T-helper 2 cell (primary cell): ENCODE results near the gene SIRT2.
"Not testable (repeated sequence)": the region's sequence is repeated elsewhere in the genome, so short reads cannot be mapped to it uniquely, and the experiment has no call there.

ENCODE experiments used
- DNase-seq, 5 experiments: peaks; one replicate each; pipeline versions ENCODE4 v3.0.0 to v3.0.0-alpha.2; 2012 to 2022
- total RNA-seq, 2 donors: gene quantifications; one replicate each; lab custom pipeline; 2026; lab: John Stamatoyannopoulos, UW

The SIRT2 gene
- 58.7 to 103 reads per million in 2 donors for total RNA-seq

GRCh38 chr19:38899447-38900201, at the start of gene SIRT2, which contains the start of gene NFKBIB:
TSS of gene SIRT2 (minus strand) at chr19:38899618. CDS start at chr19:38899521, 97 bp downstream.
TSS of gene NFKBIB (plus strand) at chr19:38899969. CDS start at chr19:38900033, 64 bp downstream.
- peak; percentile 94 to 100 (median 99) for DNase-seq

DNA sequence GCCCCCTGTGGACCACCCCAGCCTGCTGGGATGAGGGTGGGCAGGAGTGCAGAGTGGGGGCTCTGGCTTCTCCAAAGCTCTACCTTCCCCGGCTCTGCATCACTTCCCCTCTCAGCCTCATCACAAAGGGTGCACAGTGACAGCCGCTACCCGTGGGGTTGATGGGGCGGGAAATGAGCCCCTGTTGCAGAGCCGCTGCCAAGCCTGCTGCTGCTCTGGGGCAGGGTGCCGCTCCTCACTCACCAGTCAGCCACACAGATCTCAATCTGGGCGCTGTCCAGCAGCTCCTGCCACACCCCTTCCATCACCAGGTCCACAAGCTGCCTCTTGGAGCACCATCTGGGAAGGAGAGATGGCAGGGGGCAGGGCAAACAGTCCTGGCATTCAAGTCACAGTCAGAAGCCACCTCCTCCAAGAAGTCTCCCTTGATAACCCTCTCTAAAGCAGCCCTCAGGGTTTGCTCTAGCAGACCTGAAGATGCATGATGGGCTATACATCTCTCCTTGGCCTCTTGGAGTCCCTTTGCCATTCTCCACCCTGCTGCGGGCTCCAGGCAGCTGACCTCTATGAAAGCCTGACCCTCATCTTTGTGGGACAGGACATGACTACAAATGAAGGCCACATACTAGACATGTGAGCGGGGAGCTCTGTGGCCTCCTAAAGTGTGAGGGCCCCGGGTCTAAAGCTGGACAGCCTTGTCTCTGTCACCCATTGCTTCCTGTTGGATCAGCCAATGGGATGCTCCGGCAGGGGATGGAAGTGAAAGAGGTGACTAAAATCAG, 47.0 kb upstream of the SIRT2 start:
- DNase-seq = no peak

- no peak for DNase-seq
Observed at GRCh38 chr19:38945562-38946228, 46.3 kb upstream of the SIRT2 start.

- DNase-seq = no peak
Observed at GRCh38 chr19:38944981-38945506, 45.6 kb upstream of the SIRT2 start.

DNA sequence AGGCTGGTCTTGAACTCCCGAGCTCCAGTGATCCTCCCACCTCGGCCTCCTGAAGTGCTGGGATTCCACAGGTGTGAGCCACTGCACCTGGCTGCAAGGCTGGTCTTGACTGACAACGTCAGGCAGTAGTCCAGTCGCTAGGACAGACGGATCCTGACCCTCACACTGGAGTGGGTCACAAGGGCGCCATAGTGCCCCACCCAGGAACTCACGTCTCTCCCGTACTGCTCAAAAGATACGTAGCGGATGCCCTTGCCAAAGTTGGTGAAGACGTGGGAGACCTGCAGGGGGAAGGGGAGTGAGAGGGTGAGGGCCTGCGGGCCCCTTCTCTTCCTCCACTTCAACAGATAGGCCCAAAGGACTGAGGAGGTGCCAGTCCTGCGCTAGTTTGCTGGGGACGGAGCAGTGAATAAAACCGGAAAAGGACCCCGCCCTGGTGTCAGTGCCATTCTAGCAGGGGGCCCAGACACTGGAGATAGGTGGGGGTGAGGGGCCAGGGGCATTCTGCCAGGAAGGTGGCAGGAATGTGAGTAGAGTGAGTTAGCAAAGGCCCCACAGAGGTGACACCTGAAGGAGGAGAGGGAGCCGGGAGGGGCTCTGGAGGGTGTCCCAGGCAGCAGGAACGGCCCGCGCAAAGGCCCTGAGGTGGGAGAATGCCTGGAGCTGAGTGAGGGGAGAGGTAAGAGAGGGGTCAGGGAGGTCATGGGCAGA, 43.2 kb upstream of the SIRT2 start:
- no peak for DNase-seq

DNA sequence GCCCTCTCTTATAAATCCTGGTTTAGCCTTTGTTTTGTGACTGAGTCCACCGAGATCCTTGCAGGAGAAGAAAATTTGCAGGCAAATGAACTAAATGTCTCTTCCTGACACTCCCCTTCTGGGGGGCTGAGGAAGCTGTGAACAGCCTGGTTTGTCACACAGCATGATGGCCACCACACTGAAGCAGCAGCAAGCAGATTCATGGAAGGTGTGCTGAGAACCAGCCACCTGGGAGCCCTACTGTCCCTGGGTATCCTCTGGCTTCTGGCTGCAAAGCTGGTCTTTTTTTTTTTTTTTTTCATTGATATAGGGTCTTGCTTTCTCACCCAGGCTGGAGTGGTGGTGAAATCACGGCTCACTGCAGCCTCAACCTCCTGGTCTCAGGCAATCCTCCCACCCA, 42.6 kb upstream of the SIRT2 start:
- no peak for DNase-seq

- not testable (repeated sequence) for DNase-seq
Observed at GRCh38 chr19:38941466-38941865, 42.0 kb upstream of the SIRT2 start.

DNA sequence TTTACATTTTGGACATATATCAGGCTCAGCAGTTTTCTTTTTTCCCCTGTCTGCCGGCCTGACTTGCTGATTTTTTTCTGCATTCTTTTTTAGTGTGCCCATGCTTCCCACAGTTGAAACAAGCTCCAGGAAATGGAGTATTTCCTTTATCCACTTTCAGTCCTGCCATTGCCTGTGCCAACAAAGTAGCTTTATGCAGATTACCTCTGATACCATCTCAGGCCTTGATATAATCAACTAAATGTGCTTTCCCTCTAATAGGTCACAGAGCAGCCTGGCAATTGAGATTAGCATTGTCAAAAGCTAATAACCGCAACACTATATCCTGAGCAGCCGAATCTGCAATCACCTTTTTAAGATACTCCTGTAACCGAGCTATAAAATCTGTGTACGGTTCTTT, 40.5 kb upstream of the SIRT2 start:
- DNase-seq = no peak

- no peak for DNase-seq
Observed at GRCh38 chr19:38933544-38933943, 34.1 kb upstream of the SIRT2 start.

GRCh38 chr19:38932425-38933179, 33.2 kb upstream of the SIRT2 start:
- peak in 1 of 5 experiments; percentile 68 for DNase-seq

GRCh38 chr19:38931521-38931793, 32.0 kb upstream of the SIRT2 start:
- DNase-seq = no peak

- peak; percentile 90 to 100 (median 97) for DNase-seq
Observed at GRCh38 chr19:38930776-38931520, 31.5 kb upstream of the SIRT2 start, which contains the start of gene MRPS12. TSS of gene MRPS12 (plus strand) at chr19:38930944. CDS start at chr19:38931295, 351 bp downstream.

GRCh38 chr19:38929929-38930775, 30.7 kb upstream of the SIRT2 start, which contains the start of gene SARS2:
TSS of gene SARS2 (minus strand) at chr19:38930763. CDS start at chr19:38930736, 27 bp downstream.
- DNase-seq = peak; percentile 83 to 94 (median 88)

- peak in 2 of 5 experiments; percentile 23 to 63 for DNase-seq
Observed at GRCh38 chr19:38928391-38929001, 29.1 kb upstream of the SIRT2 start.

GRCh38 chr19:38924388-38924787, 25.0 kb upstream of the SIRT2 start:
- DNase-seq = peak in 1 of 5 experiments; percentile 67

- no peak for DNase-seq
Observed at GRCh38 chr19:38922482-38922881, 23.1 kb upstream of the SIRT2 start.

GRCh38 chr19:38921420-38922274, 22.2 kb upstream of the SIRT2 start:
- no peak for DNase-seq
